ENCODE measurements around the gene NXNL1.

DNA sequence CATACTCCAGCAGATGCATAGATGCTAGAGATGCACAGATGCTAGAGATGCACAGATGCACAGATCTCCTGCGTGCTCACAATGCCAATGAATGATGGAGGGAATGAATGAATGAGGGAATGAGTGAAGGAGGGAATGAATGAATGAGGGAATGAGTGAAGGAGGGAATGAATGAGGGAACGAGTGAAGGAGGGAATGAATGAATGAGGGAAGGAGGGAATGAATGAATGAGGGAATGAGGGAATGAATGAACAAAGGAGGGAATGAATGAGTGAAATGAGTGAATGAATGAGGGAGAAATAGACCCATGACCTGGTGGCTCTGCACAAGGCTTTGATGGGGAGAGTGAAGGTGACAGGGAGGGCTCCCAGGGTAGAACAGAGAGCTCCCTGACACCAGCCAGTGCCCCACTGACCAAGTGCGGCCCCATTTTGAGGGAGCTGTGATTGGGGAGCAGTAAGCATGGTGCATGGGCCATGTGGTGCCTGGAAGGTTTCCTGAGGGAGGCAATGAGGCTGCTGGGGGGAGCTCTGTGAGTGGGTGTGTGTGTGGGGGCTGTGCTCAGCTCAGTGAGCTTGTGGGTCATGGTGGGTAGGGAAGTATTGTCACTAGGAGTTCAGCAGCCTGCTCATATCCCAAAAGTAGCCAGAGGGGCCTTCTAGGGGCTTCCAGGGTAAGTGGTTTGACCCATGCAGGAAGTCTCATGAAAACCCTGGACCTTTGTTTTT lies 22.3 kb upstream of the NXNL1 start:
- TF ChIP-seq PAX5 (IDR thresholded peaks at IDR 0.05; ENCODE audit: insufficient read depth, low read length, severe bottlenecking) (no peak), POLR2AphosphoS5 (IDR thresholded peaks at IDR 0.05; ENCODE audit: low read depth, low read length) (no peak), POLR2A (IDR thresholded peaks at IDR 0.05; ENCODE audit: low read depth, low read length) (no peak), TAF1 (IDR thresholded peaks at IDR 0.05; ENCODE audit: low read depth, low read length) (no peak), SPI1 (IDR thresholded peaks at IDR 0.05; ENCODE audit: low read depth, low read length) (no peak)

Data from GM12891 (cell line).